NCI-H1092 (cell line): ENCODE data around the gene ZNF629.

Source experiments
- DNase-seq: peaks from one replicate; lab custom pipeline; 2025; lab: John Stamatoyannopoulos, UW

ZNF629 gene

GRCh38 chr16:30748634-30749445 is 38.2 kb downstream of the ZNF629 start:
- no peak for DNase-seq

- DNase-seq, result peak; percentile 98
Observed at GRCh38 chr16:30747799-30748633, 39.0 kb downstream of the ZNF629 start, which contains the start of gene PHKG2. Gene PHKG2 (plus strand): TSS chr16:30748425. CDS start chr16:30748821, 396 bp downstream.

- DNase-seq, result no peak
Observed at GRCh38 chr16:30747331-30747730, 39.7 kb downstream of the ZNF629 start.

- DNase-seq, result no peak
Observed at GRCh38 chr16:30746638-30747175, 40.3 kb downstream of the ZNF629 start.

- no peak for DNase-seq
Observed at GRCh38 chr16:30745082-30745481, 41.9 kb downstream of the ZNF629 start.

- no peak for DNase-seq
Observed at GRCh38 chr16:30744183-30744582, 42.8 kb downstream of the ZNF629 start.

- DNase-seq, result no peak
Observed at GRCh38 chr16:30743716-30744115, 43.3 kb downstream of the ZNF629 start.

GRCh38 chr16:30741461-30741914 is 45.5 kb downstream of the ZNF629 start:
- DNase-seq, result no peak

- DNase-seq, result no peak
Observed at GRCh38 chr16:30740364-30741251, 46.4 kb downstream of the ZNF629 start.

- no peak for DNase-seq
Observed at GRCh38 chr16:30738984-30739951, 47.7 kb downstream of the ZNF629 start.

GRCh38 chr16:30737794-30738648 is 49.0 kb downstream of the ZNF629 start:
- DNase-seq, result no peak

GRCh38 chr16:30736995-30737793 is 49.8 kb downstream of the ZNF629 start:
- DNase-seq, result no peak

- DNase-seq, result no peak
Observed at GRCh38 chr16:30731411-30731810, 55.6 kb downstream of the ZNF629 start.

- DNase-seq, result no peak
Observed at GRCh38 chr16:30728899-30729672, 57.9 kb downstream of the ZNF629 start.
